ENCODE results near the gene SFXN3. TPM values are rescaled to one million over a fixed set of nuclear protein-coding genes. Genes with fewer than 3 reads are reported as not detected.

Gene SFXN3
- total RNA-seq, 1 experiment from 2014 or later, result 8.5 TPM

GRCh38 chr10:101022967-101023705 lies 7.9 kb upstream of the SFXN3 start:
- no peaks in the 10 kb centered on the region for H3K9me3 ChIP-seq (ENCODE audit: low read length)
- no peaks in the 10 kb centered on the region for H4K20me1 ChIP-seq (ENCODE audit: insufficient read depth, low read depth, low read length)
- no peaks in the 10 kb centered on the region for H3K9me2 ChIP-seq (replicated peaks; ENCODE audit: insufficient read depth, low read length)
- H3K36me3 ChIP-seq (ENCODE audit: insufficient read depth, low read length), result no peaks in the 10 kb centered on the region
- H3K27ac ChIP-seq (ENCODE audit: low read length), result no peak overlapping the region
- no peaks in the 10 kb centered on the region for H3K79me2 ChIP-seq (ENCODE audit: low read length)
- no peaks in the 10 kb centered on the region for H3K27me3 ChIP-seq (ENCODE audit: low read length)
- peaks cover 12% of the 10 kb centered on the region for H3K4me1 ChIP-seq (ENCODE audit: low read length)
- no peak overlapping the region for H3K9ac ChIP-seq (ENCODE audit: low read length)
- DNase-seq, result no peak
- H3K4me2 ChIP-seq (ENCODE audit: low read depth, low read length, poor library complexity, severe bottlenecking), result no peak overlapping the region
- no peak overlapping the region for H3K4me3 ChIP-seq (ENCODE audit: low read length)
- no peak overlapping the region for H2AFZ ChIP-seq (ENCODE audit: low read length)

GRCh38 chr10:101027106-101027720 lies 3.8 kb upstream of the SFXN3 start:
- no peak overlapping the region for H3K9ac ChIP-seq (ENCODE audit: low read length)

GRCh38 chr10:101028446-101029337 lies 2.3 kb upstream of the SFXN3 start:
- no peaks in the 10 kb centered on the region for H3K9me3 ChIP-seq (ENCODE audit: low read length)
- H3K36me3 ChIP-seq (ENCODE audit: insufficient read depth, low read length), result no peaks in the 10 kb centered on the region
- H3K4me2 ChIP-seq (ENCODE audit: low read depth, low read length, poor library complexity, severe bottlenecking), result no peak overlapping the region
- H2AFZ ChIP-seq (ENCODE audit: low read length), result no peak overlapping the region
- no peaks in the 10 kb centered on the region for H3K9me2 ChIP-seq (replicated peaks; ENCODE audit: insufficient read depth, low read length)
- H3K4me3 ChIP-seq (ENCODE audit: low read length), result no peak overlapping the region
- DNase-seq, result no peak
- peaks cover 29% of the 10 kb centered on the region for H3K4me1 ChIP-seq (ENCODE audit: low read length)
- 0 out of 2 replicates have a peak, but pooled peaks cover 4% of the 10 kb centered on the region for H4K20me1 ChIP-seq (ENCODE audit: insufficient read depth, low read depth, low read length)
- no peak overlapping the region for H3K27ac ChIP-seq (ENCODE audit: low read length)
- H3K27me3 ChIP-seq (ENCODE audit: low read length), result no peaks in the 10 kb centered on the region
- no peak overlapping the region for H3K9ac ChIP-seq (ENCODE audit: low read length)
- no peaks in the 10 kb centered on the region for H3K79me2 ChIP-seq (ENCODE audit: low read length)

More at GRCh38 chr10:101027106-101027720, 3.8 kb upstream of the SFXN3 start:
- Histone ChIP-seq H3K4me1 (ENCODE audit: low read length) (peaks cover 21% of the 10 kb centered on the region), H3K4me3 (ENCODE audit: low read length) (no peak overlapping the region), H2AFZ (ENCODE audit: low read length) (no peak overlapping the region), H3K4me2 (ENCODE audit: low read depth, low read length, poor library complexity, severe bottlenecking) (no peak overlapping the region), H3K27me3 (ENCODE audit: low read length) (no peaks in the 10 kb centered on the region), H3K79me2 (ENCODE audit: low read length) (no peaks in the 10 kb centered on the region), H3K27ac (ENCODE audit: low read length) (no peak overlapping the region), H3K9me2 (replicated peaks; ENCODE audit: insufficient read depth, low read length) (no peaks in the 10 kb centered on the region), H3K9me3 (ENCODE audit: low read length) (no peaks in the 10 kb centered on the region), H4K20me1 (ENCODE audit: insufficient read depth, low read depth, low read length) (0 out of 2 replicates have a peak, but pooled peaks cover 4% of the 10 kb centered on the region), H3K36me3 (ENCODE audit: insufficient read depth, low read length) (no peaks in the 10 kb centered on the region)
- DNase-seq, result no peak

GRCh38 chr10:101029520-101030295 lies 1.3 kb upstream of the SFXN3 start:
- Histone ChIP-seq H3K4me1 (ENCODE audit: low read length) (peaks cover 29% of the 10 kb centered on the region), H3K79me2 (ENCODE audit: low read length) (no peaks in the 10 kb centered on the region), H3K9ac (ENCODE audit: low read length) (no peak overlapping the region), H3K36me3 (ENCODE audit: insufficient read depth, low read length) (no peaks in the 10 kb centered on the region), H3K27ac (ENCODE audit: low read length) (no peak overlapping the region), H3K27me3 (ENCODE audit: low read length) (no peaks in the 10 kb centered on the region), H3K9me2 (replicated peaks; ENCODE audit: insufficient read depth, low read length) (no peaks in the 10 kb centered on the region), H4K20me1 (ENCODE audit: insufficient read depth, low read depth, low read length) (0 out of 2 replicates have a peak, but pooled peaks cover 4% of the 10 kb centered on the region), H3K4me3 (ENCODE audit: low read length) (no peak overlapping the region), H2AFZ (ENCODE audit: low read length) (no peak overlapping the region), H3K9me3 (ENCODE audit: low read length) (no peaks in the 10 kb centered on the region), H3K4me2 (ENCODE audit: low read depth, low read length, poor library complexity, severe bottlenecking) (no peak overlapping the region)
- DNase-seq, result no peak

GRCh38 chr10:101030496-101031127 lies 422 bp upstream of the SFXN3 start:
- no peak overlapping the region for H3K27ac ChIP-seq (ENCODE audit: low read length)
- H2AFZ ChIP-seq (ENCODE audit: low read length), result no peak overlapping the region; the same call in 1 of the 2 replicates
- 0 out of 2 replicates have a peak, but pooled peaks cover 4% of the 10 kb centered on the region for H4K20me1 ChIP-seq (ENCODE audit: insufficient read depth, low read depth, low read length)
- H3K9me2 ChIP-seq (replicated peaks; ENCODE audit: insufficient read depth, low read length), result no peaks in the 10 kb centered on the region
- H3K9ac ChIP-seq (ENCODE audit: low read length), result peak overlapping the region; percentile 70
- H3K4me2 ChIP-seq (ENCODE audit: low read depth, low read length, poor library complexity, severe bottlenecking), result peak overlapping the region; percentile 95
- H3K79me2 ChIP-seq (ENCODE audit: low read length), result no peaks in the 10 kb centered on the region
- DNase-seq, result no peak
- no peaks in the 10 kb centered on the region for H3K36me3 ChIP-seq (ENCODE audit: insufficient read depth, low read length)
- H3K9me3 ChIP-seq (ENCODE audit: low read length), result no peaks in the 10 kb centered on the region
- no peaks in the 10 kb centered on the region for H3K27me3 ChIP-seq (ENCODE audit: low read length)
- H3K4me3 ChIP-seq (ENCODE audit: low read length), result peak overlapping the region; percentile 73; the same call in 1 of the 2 replicates
- peaks cover 29% of the 10 kb centered on the region for H3K4me1 ChIP-seq (ENCODE audit: low read length)

GRCh38 chr10:101031796-101032636 lies 982 bp downstream of the SFXN3 start:
- Histone ChIP-seq H4K20me1 (ENCODE audit: insufficient read depth, low read depth, low read length) (0 out of 2 replicates have a peak, but pooled peaks cover 4% of the 10 kb centered on the region), H3K4me2 (ENCODE audit: low read depth, low read length, poor library complexity, severe bottlenecking) (peak overlapping the region; percentile 95), H3K9me3 (ENCODE audit: low read length) (no peaks in the 10 kb centered on the region), H3K36me3 (ENCODE audit: insufficient read depth, low read length) (no peaks in the 10 kb centered on the region), H3K4me1 (ENCODE audit: low read length) (peaks cover 29% of the 10 kb centered on the region), H3K4me3 (ENCODE audit: low read length) (peak overlapping the region; percentile 73), H3K9ac (ENCODE audit: low read length) (peak overlapping the region; percentile 70), H2AFZ (ENCODE audit: low read length) (peak overlapping the region; percentile 58; the same call in 1 of the 2 replicates), H3K79me2 (ENCODE audit: low read length) (no peaks in the 10 kb centered on the region), H3K27me3 (ENCODE audit: low read length) (no peaks in the 10 kb centered on the region), H3K9me2 (replicated peaks; ENCODE audit: insufficient read depth, low read length) (no peaks in the 10 kb centered on the region), H3K27ac (ENCODE audit: low read length) (no peak overlapping the region)
- peak; percentile 80 for DNase-seq

All from Karpas-422 (cell line).